SHP77 (cell line): ENCODE results near the gene HBQ1.
A peak's percentile ranks its signal among the peaks of the same experiment; 100 is the strongest.
"Not testable (repeated sequence)": the region's sequence is repeated elsewhere in the genome, so short reads cannot be mapped to it uniquely, and the experiment has no call there.

Experiments
- DNase-seq, 2 experiments: peaks; one replicate each; lab custom pipeline; 2025; lab: John Stamatoyannopoulos, UW

The HBQ1 gene

DNA sequence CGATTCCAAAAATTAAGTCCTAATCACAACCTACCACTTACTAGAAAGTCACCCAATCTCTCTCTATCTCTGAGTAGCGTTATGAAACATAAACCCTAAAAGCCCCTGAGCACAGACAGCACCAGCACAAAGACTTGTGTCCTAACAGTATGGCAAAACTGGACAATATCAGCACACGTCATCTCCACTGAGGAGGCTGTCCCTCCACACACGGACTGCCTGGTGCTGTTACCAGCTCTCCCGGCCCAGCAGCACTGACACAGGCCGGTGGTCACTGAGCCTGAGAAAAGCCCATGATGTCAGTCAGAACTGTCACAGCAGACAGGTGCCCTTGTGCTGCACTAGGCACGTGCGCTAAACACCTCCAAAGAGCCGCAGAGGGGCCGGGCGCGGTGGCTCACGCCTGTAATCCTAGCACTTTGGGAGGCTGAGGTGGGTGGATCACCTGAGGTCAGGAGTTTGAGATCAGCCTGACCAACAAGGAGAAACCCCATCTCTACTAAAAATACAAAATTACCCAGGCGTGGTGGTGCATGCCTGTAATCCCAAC is 31.4 kb downstream of the HBQ1 start:
- DNase-seq: not testable (repeated sequence)

- no peak for DNase-seq
Measured at GRCh38 chr16:212999-213398, 32.7 kb downstream of the HBQ1 start.

GRCh38 chr16:220021-220420 is 39.8 kb downstream of the HBQ1 start:
- no peak for DNase-seq

GRCh38 chr16:228151-228851 is 48.0 kb downstream of the HBQ1 start:
- DNase-seq: peak in 1 of 2 experiments; percentile 16

DNA sequence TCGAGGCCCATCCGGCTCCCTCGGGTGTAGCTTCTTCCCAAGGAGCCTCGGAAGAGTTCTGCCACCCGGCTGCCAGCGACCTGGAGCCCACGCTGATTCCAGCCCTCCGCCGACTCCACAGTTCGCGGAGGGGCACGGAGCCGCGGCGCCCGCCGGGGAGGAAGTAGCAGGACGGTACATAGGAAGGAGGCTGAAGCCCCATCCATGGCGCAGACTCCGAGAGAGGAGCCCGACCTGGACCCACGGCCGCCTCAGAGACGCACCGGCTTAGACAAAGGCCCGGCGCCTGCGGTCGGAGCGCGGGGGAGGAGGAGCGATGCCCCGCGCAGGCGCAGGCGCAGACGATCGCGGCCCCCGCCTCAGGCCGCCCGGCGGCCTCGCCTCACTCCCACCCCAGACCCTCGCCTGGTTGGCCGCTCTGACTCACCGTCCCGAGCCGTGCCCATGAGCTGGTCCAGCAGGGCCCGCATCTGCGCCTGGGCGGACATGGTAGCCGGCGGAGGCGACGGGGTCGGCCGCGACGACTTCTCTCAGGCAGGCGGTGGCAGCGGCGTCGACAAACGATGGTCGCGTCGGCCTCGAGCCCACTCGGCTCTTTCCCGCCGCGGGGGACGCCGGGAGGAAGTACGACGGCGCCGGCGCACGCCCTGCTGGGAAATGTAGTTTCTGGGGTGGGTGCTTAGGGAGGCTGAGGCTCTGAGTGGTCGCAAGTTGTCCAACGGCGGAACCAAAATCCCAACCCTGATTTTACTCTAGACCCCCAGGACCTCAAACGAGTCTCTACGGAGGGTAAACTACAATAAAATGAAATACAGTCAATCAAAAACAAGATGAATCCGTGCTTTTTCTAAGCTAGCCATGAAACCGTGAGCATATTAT is 48.8 kb downstream of the HBQ1 start, which contains the start of gene LUC7L:
Gene LUC7L, minus strand, starts transcription at position 598 of the 879 bp plus-strand sequence. Its CDS starts 110 bp downstream, at position 488.
- peak; percentile 69 to 91 for DNase-seq

- DNase-seq: no peak
Measured at GRCh38 chr16:229731-230281, 49.5 kb downstream of the HBQ1 start.

DNA sequence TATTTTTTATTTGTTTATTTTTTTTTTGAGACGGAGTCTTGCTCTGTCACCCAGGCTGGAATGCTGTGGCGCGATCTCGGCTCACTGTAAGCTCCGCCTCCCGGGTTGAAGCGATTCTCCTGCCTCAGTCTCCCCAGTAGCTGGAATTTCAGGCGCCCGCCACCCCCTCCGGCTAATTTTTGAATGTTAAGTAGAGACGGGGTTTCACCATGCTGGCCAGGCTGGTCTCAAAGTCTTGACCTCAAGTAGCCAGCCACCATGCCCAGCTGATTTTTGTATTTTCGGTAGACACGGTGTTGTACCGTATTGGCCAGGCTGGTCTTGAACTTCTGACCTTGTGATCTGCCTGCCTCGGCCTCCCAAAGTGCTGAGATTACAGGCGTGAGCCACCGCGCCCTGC is 50.1 kb downstream of the HBQ1 start:
- not testable (repeated sequence) for DNase-seq
